Left lung (tissue), 14 donors: ENCODE measurements around the gene TMC1. TPM values are rescaled to one million over a fixed set of nuclear protein-coding genes. Genes with fewer than 3 reads are reported as not detected.
A peak's percentile ranks its signal among the peaks of the same experiment; 100 is the strongest.
"Not testable (repeated sequence)": the region's sequence is repeated elsewhere in the genome, so short reads cannot be mapped to it uniquely, and the experiment has no call there.

Experiments
- ATAC-seq: fragments of 200-7000 bp; cut with Tn5 transposase; one replicate; pipeline ENCODE4 v1.9.1; 2020; ENCODE audit warnings: moderate library complexity
- DNase-seq, 4 donors: peaks; one replicate each; pipeline ENCODE4 v3.0.0-alpha.2; 2013 to 2020
- H3K27ac ChIP-seq, 2 donors: fragments of 200-600 bp; sonication (generic) in 1 of 2; one replicate each; pipeline versions ENCODE4 v1.5.0 to v1.8.0; 2020 to 2021
- H3K27me3 ChIP-seq, 2 donors: fragments of 200-600 bp; sonication (generic) in 1 of 2; one replicate each; pipeline versions ENCODE4 v1.5.0 to v1.8.0; 2020 to 2021
- H3K36me3 ChIP-seq, 2 donors: fragments of 200-600 bp; sonication (generic) in 1 of 2; one replicate each; pipeline versions ENCODE4 v1.5.0 to v1.8.0; 2020 to 2021
- H3K4me1 ChIP-seq, 2 donors: fragments of 200-600 bp; one replicate each; pipeline ENCODE4 v1.8.0; 2021
- H3K4me3 ChIP-seq, 2 donors: fragments of 200-600 bp; sonication (generic) in 1 of 2; one replicate each; pipeline versions ENCODE4 v1.5.0 to v1.8.0; 2020 to 2021; ENCODE audit warnings: mild to moderate bottlenecking in 1 of 2
- H3K9me3 ChIP-seq, 2 donors: fragments of 200-600 bp; sonication (generic) in 1 of 2; one replicate each; pipeline versions ENCODE4 v1.5.0 to v1.8.0; 2020 to 2021
- CTCF ChIP-seq, 2 donors: fragments of 200-600 bp; sonication (generic) in 1 of 2; IDR thresholded peaks; one replicate each; pipeline versions ENCODE4 v1.5.0 to v1.8.0; 2021; ENCODE audit warnings: antibody characterized with exemption in 2 of 2
- intact Hi-C, 2 donors: fragments of 100-400 bp; cut with DNase I; formaldehyde crosslinking; loops; one replicate each; pipeline versions ENCODE4 v1.11.2 to v1.14.2; 2022
- long read RNA-seq, 12 donors: library from polyadenylated mRNA in 2 of 12; unstranded in 2 of 12; transcript quantifications; one replicate each; pipeline ENCODE4 v2.0.0 and lab custom pipeline, GENCODE V29; 2019 to 2026
- polyA plus RNA-seq, 6 donors: library from polyadenylated mRNA; unstranded; fragments of 120-200 nt; gene quantifications; one replicate each; pipeline ENCODE4 v1.2.1, GENCODE V29; 2013; ENCODE audit not compliant: insufficient read length in 6 of 6
- total RNA-seq, 2 donors: library from RNA; stranded (reverse); fragmentation: NEBNext Ultra II Directional; extraction: Animal tissue kit (Norgen Biotek cat#: 25700); gene quantifications; one replicate each; pipeline ENCODE4 v1.2.1, GENCODE V29; 2021
- donor health status: DM: no; HTN: yes; CAD: no.
- donor health status: DM: no; HTN: no; CAD: no.

Gene TMC1
- under 1 TPM in 1 of 2 donors, not detected in 1; 0.26 TPM for total RNA-seq
- polyA plus RNA-seq, result under 1 TPM; 0.39 to 0.81 (median 0.57) TPM
- long read RNA-seq, donor 1, result 0 reads
- long read RNA-seq, donor 2, result 0 reads
- long read RNA-seq, donor 3, result 0 reads
- long read RNA-seq, donor 4, result 0 reads
- long read RNA-seq, donor 5, result 0 reads
- long read RNA-seq, donor 6, result 0 reads
- long read RNA-seq, donor 7, result 0 reads
- long read RNA-seq, donor 8, result 0 reads
- long read RNA-seq, donor 9, result 0 reads
- long read RNA-seq, donor 10, result 0 reads
- long read RNA-seq, donor 11, result 0 reads
- long read RNA-seq, donor 12, result 0 reads

GRCh38 chr9:72521416-72521815 is at the start of gene TMC1:
Gene TMC1 (plus strand): TSS chr9:72521608. CDS start chr9:72648649, 127,041 bp downstream.
- H3K4me3 ChIP-seq, H3K27me3 ChIP-seq, intact Hi-C loops, DNase-seq, ATAC-seq, H3K36me3 ChIP-seq, H3K27ac ChIP-seq, H3K9me3 ChIP-seq: not testable (repeated sequence)
- peaks cover 0 to 10% of the 10 kb centered on the region in 2 donors for H3K4me1 ChIP-seq

- no peaks in the 10 kb centered on the region for H3K27me3 ChIP-seq
- no peaks in the 10 kb centered on the region for H3K36me3 ChIP-seq
- ATAC-seq (no peak), DNase-seq (no peak)
- intact Hi-C loops, result no loop called here
- H3K27ac ChIP-seq, result no peak overlapping the region
- H3K9me3 ChIP-seq, result no peaks in the 10 kb centered on the region
- no peak overlapping the region for H3K4me3 ChIP-seq
- H3K4me1 ChIP-seq, result peaks cover 3 to 12% of the 10 kb centered on the region in 2 donors
- no peak for TF ChIP-seq CTCF (IDR thresholded peaks at IDR 0.05)
These were observed 47.7 kb upstream of the TMC1 start for GRCh38 chr9:72473474-72474261.

GRCh38 chr9:72474676-72475075 is 46.7 kb upstream of the TMC1 start:
- no peak for TF ChIP-seq CTCF (IDR thresholded peaks at IDR 0.05)
- H3K27ac ChIP-seq, result no peak overlapping the region
- intact Hi-C loops, result no loop called here
- ATAC-seq (no peak), DNase-seq (peak in 1 of 4 donors; percentile 17)
- H3K36me3 ChIP-seq, result no peaks in the 10 kb centered on the region
- no peak overlapping the region for H3K4me3 ChIP-seq
- no peaks in the 10 kb centered on the region for H3K9me3 ChIP-seq
- H3K27me3 ChIP-seq, result no peaks in the 10 kb centered on the region
- peaks cover 3 to 16% of the 10 kb centered on the region in 2 donors for H3K4me1 ChIP-seq

- no peak for DNase-seq
- intact Hi-C loops, result no loop called here
- Histone ChIP-seq H3K4me3 (no peak overlapping the region), H3K27ac (no peak overlapping the region), H3K4me1 (peaks cover 3 to 16% of the 10 kb centered on the region in 2 donors), H3K36me3 (no peaks in the 10 kb centered on the region), H3K9me3 (no peaks in the 10 kb centered on the region), H3K27me3 (no peaks in the 10 kb centered on the region)
- TF ChIP-seq CTCF (IDR thresholded peaks at IDR 0.05), result no peak
- ATAC-seq, result no peak
These were observed 45.3 kb upstream of the TMC1 start for GRCh38 chr9:72476100-72476499.

- DNase-seq (peak in 1 of 4 donors; percentile 46), ATAC-seq (peak; percentile 87)
- H3K4me1 ChIP-seq, result peaks cover 3 to 16% of the 10 kb centered on the region in 2 donors
- H3K9me3 ChIP-seq, result no peaks in the 10 kb centered on the region
- TF ChIP-seq CTCF (IDR thresholded peaks at IDR 0.05), result no peak
- H3K27ac ChIP-seq, result peak overlapping the region; percentile 41 to 55
- no peaks in the 10 kb centered on the region for H3K36me3 ChIP-seq
- intact Hi-C loops, result no loop called here
- H3K4me3 ChIP-seq, result no peak overlapping the region
- H3K27me3 ChIP-seq, result no peaks in the 10 kb centered on the region
These were observed 44.6 kb upstream of the TMC1 start for GRCh38 chr9:72476617-72477437.
